KMS-11 (cell line): ENCODE measurements around the gene FIZ1.

ENCODE experiments used
- H2AFZ ChIP-seq: fragments of 200-600 bp; sonication (generic); 2 replicates; pipeline ENCODE4 v1.6.1; 2016; ENCODE audit warnings: antibody characterized with exemption, mixed run types, low read depth
- H3K27ac ChIP-seq: fragments of 200-600 bp; sonication (generic); 2 replicates; pipeline ENCODE4 v1.6.1; 2016; ENCODE audit warnings: mild to moderate bottlenecking, mixed run types
- H3K27me3 ChIP-seq: fragments of 200-600 bp; sonication (generic); 2 replicates; pipeline ENCODE4 v1.6.1; 2017; ENCODE audit warnings: mild to moderate bottlenecking, low read depth, mixed run types, moderate library complexity; ENCODE audit not compliant: insufficient read depth
- H3K36me3 ChIP-seq: fragments of 200-600 bp; sonication (generic); 2 replicates; pipeline ENCODE4 v1.6.1; 2017; ENCODE audit warnings: mild to moderate bottlenecking, mixed run types; ENCODE audit not compliant: insufficient read depth
- H3K4me1 ChIP-seq: fragments of 200-600 bp; sonication (generic); 2 replicates; pipeline ENCODE4 v1.6.1; 2016; ENCODE audit warnings: mild to moderate bottlenecking, low read depth, mixed run types; ENCODE audit not compliant: poor library complexity, severe bottlenecking
- H3K4me2 ChIP-seq: fragments of 200-600 bp; sonication (generic); 2 replicates; pipeline ENCODE4 v1.7.0; 2016; ENCODE audit warnings: mild to moderate bottlenecking, mixed run types
- H3K4me3 ChIP-seq: fragments of 200-600 bp; sonication (generic); IDR thresholded peaks from 2 replicates; pipeline ENCODE4 v1.6.1; 2017; ENCODE audit warnings: low read depth, low read length, mixed read lengths; ENCODE audit not compliant: insufficient read depth
- H3K79me2 ChIP-seq: fragments of 200-600 bp; sonication (generic); 2 replicates; pipeline ENCODE4 v1.6.1; 2016; ENCODE audit warnings: low read depth, mixed run types; ENCODE audit not compliant: insufficient read depth
- H3K9ac ChIP-seq: fragments of 200-600 bp; sonication (generic); 2 replicates; pipeline ENCODE4 v1.6.1; 2016; ENCODE audit warnings: mild to moderate bottlenecking, mixed run types
- H4K20me1 ChIP-seq: fragments of 200-600 bp; sonication (generic); 2 replicates; pipeline ENCODE4 v1.6.1; 2016; ENCODE audit warnings: mild to moderate bottlenecking, mixed run types; ENCODE audit not compliant: insufficient read depth
- CTCF ChIP-seq: fragments of 200-600 bp; sonication (generic); conservative IDR thresholded peaks from 2 replicates; pipeline ENCODE4 v1.6.1; 2017; ENCODE audit warnings: low read depth, mild to moderate bottlenecking, antibody characterized with exemption, low read length, moderate library complexity, mixed read lengths

Gene FIZ1

GRCh38 chr19:55593096-55593772 is 6.1 kb downstream of the FIZ1 start:
- no peak overlapping the region for H3K27ac ChIP-seq

DNA sequence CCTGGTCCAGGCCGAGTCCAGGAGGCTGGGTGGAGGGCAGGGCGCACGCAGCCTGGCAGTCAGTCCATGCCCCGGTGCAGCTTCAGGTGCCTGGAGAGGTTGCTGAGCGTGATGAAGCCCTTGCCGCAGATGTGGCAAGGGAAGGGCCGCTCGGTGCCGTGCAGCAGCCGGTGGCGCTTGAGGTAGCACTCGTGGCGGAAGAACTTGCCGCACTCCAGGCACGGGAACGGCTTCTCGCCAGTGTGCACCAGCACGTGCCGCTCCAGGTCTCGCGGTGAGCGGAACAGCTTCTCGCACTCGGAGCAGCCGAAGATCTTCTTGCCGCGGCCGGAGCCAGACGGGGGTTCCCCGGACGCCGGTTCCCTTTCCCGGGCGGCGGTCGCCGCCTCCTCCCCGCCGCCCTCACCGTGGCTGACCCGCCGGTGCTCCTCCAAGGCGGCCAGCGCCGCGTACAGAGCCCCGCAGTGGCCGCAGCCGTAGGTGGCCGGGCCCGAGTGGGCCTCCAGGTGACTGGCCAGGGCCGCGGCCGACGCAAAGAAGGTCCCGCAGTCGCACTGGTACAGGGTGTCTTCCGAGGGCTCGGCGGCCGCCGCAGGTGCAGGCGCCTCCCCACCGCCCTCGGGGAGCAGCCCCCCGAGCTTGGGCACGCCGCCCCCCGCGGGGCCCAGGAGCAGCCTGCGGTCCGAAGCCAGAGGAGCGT is 6.8 kb downstream of the FIZ1 start:
- no peak overlapping the region for H3K4me3 ChIP-seq
- H3K4me2 ChIP-seq: no peak overlapping the region
- no peaks in the 10 kb centered on the region for H3K27me3 ChIP-seq
- no peaks in the 10 kb centered on the region for H3K36me3 ChIP-seq
- no peaks in the 10 kb centered on the region for H4K20me1 ChIP-seq
- TF ChIP-seq CTCF: no peak
- no peak overlapping the region for H3K27ac ChIP-seq
- H3K79me2 ChIP-seq: no peaks in the 10 kb centered on the region
- H3K4me1 ChIP-seq: no peaks in the 10 kb centered on the region
- no peak overlapping the region for H2AFZ ChIP-seq
- H3K9ac ChIP-seq: no peak overlapping the region

More at GRCh38 chr19:55593096-55593772, 6.1 kb downstream of the FIZ1 start:
- Histone ChIP-seq H3K36me3 (no peaks in the 10 kb centered on the region), H2AFZ (no peak overlapping the region), H3K4me3 (no peak overlapping the region), H3K79me2 (no peaks in the 10 kb centered on the region), H4K20me1 (no peaks in the 10 kb centered on the region), H3K9ac (no peak overlapping the region), H3K27me3 (no peaks in the 10 kb centered on the region), H3K4me1 (no peaks in the 10 kb centered on the region), H3K4me2 (no peak overlapping the region)
- no peak for TF ChIP-seq CTCF

DNA sequence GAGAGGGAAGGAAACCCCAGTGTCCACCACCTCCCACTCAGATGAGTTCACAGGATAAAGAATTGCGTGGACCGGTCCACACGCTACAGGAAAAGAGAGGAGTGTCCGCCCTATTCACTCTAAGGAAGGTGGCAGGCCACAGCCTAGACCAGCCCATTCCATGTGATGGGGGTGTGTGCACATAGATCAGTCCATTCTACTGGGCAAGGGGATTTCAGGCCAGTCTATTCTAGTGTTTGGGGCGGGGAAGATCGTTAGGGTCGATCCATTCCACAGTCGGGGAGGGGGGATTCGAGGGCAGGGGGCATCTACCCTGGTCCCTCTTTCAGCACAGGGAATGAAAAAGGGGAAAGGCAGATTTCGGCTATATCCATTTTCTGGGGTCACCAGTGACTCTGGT is 7.8 kb downstream of the FIZ1 start:
- Histone ChIP-seq H3K9ac (no peak overlapping the region), H3K79me2 (no peaks in the 10 kb centered on the region), H3K36me3 (no peaks in the 10 kb centered on the region), H3K27ac (no peak overlapping the region), H4K20me1 (no peaks in the 10 kb centered on the region), H3K4me1 (peaks cover 5% of the 10 kb centered on the region), H2AFZ (no peak overlapping the region), H3K27me3 (peaks cover 5% of the 10 kb centered on the region), H3K4me3 (no peak overlapping the region), H3K4me2 (no peak overlapping the region)
- no peak for TF ChIP-seq CTCF

- peaks cover 13% of the 10 kb centered on the region for H3K27me3 ChIP-seq
- H3K4me1 ChIP-seq: peaks cover 6% of the 10 kb centered on the region
- TF ChIP-seq CTCF: no peak
- no peak overlapping the region for H3K27ac ChIP-seq
- H3K4me2 ChIP-seq: no peak overlapping the region
- no peaks in the 10 kb centered on the region for H3K79me2 ChIP-seq
- H2AFZ ChIP-seq: no peak overlapping the region
- H3K9ac ChIP-seq: no peak overlapping the region
- no peaks in the 10 kb centered on the region for H4K20me1 ChIP-seq
- H3K36me3 ChIP-seq: no peaks in the 10 kb centered on the region
- H3K4me3 ChIP-seq: no peak overlapping the region
Observed at GRCh38 chr19:55590617-55591016, 8.7 kb downstream of the FIZ1 start.
